NCI-H524 treated with DMSO at 0.1 percent for 48 hours (cell line): ENCODE data around the gene PPP5C.

ENCODE experiments used
- DNase-seq: peaks from one replicate; lab custom pipeline; 2025; lab: John Stamatoyannopoulos, UW

Gene PPP5C

DNA sequence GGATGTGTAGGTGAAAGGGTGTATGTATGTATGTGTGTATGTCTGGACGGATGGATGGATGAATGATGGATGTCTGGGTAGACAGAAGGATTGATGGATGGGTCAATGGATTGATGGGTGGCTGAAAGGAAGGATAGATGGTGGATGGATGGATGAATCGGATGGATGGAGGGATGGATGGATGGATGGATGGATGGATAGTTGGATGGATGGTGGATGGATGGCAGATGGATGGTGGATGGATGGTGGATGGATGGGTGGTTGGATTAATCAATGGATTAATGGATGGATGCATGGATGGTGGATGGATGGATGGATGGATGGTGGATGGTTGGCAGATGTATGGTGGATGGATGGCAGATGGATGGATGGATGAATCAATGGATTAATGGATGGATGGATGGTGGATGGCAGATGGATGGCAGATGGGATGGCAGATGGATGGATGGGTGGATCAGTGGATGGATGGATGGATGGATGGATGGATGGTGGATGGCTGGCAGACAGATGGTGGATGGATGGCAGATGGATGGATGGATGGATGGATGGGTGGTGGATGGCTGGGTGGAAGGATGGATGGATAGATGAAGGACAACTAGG is 16.5 kb upstream of the PPP5C start:
- no peak for DNase-seq

DNA sequence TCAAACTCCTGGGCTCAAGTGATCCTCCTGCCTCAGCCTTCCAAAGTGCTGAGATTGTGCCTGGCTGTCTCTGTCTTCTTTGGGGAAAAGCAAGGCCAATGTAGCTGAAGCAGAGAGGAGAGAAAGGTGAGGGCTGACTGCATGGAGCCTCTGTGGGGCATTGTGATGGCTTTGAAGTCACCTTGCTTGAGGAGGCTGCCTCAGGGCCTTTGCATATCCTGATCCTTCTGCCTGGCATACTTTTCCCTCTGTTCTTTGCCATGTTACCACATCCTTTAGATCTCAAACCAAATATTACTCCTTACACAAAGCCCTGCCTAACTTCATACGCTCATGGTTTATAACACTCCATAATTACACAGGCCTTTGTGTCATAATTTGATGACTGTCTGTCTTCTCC is 9.4 kb upstream of the PPP5C start:
- no peak for DNase-seq

DNA sequence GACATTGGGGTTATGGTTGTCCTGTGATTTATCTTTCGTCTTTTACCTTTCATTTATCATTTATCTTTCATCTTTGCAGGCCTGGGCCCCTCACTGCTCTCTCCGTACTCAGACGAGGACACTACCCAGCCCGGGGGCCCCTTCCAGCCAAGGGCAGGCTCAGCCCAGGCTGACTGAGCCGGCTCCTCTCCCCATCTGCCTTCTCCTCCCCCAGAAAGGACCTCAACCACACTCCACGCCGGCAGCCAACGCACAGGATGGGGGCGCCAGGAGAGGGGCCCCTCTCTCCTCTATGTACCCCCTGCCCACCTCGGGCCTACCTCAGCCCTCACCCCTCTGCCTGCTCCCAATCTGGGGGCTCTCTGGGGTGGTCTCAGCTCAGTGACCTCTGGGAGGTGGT is 7.4 kb upstream of the PPP5C start:
- no peak for DNase-seq

DNA sequence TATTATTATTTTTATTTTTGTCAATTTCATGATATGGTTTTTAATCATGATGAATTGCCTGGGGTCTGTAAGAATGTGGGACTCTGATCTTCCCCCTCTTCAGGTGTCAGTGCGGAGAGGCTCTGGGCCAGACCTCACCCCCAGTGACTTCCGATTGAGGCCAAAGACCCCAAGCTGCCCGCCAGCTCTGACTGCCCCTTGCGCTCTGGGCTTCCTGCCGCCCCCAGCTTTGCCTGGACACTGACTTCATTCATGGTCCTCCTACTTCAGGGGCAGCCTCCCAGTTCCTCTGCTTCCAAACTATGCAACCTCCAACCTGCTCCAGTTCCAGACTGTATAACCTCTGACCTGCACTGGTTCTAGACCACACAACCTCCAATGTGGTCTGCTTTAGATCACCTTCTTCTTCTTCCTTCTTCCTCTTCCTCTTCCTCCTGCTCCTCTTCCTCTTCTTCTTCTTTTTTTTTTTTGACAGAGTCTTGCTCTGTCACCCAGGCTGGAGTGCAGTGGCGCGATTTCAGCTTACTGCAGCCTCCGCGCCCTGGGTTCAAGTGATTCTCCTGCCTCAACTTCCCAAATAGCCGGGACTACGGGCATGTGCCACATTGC is 6.7 kb upstream of the PPP5C start:
- no peak for DNase-seq

DNA sequence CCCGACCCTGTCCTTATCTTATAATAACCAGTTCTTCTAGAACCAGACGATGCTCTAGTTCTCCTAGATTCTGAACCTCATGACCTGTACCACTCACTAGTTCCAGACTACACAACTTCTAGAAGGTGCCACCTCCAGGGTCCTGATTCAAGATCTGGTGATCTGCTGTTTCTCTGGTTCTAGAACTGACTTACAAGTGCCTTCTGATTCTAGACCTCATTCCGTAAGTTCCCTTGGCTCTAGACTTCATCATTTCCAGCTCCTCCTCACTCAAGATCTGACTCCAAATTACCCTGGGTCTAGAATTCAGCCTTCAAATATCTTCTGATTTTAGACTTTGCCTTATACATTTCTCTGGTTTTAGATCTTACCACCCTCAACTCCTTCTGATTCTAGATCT is 5.0 kb upstream of the PPP5C start:
- no peak for DNase-seq

- DNase-seq: no peak
Observed at GRCh38 chr19:46344363-46344762, 2.5 kb upstream of the PPP5C start.

DNA sequence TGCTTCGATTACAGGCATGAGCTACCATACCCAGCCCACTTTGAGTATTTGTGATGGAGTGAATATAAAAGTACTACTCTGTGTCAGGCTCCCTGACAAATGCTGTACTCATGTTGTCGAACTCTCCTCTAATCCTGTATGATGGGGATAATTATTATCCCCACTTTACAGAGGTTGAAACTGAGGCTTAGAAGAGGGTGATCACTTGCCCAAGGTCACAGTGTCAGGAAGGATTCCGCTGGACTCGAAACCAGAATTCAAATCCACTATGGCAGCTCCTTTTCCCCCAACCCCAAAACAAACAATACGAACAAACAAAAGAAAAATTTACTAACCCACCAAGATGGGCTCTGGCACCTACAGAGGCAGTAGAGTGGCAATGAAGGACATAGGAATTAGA is 1.7 kb upstream of the PPP5C start:
- DNase-seq: no peak

- no peak for DNase-seq
Observed at GRCh38 chr19:46347572-46347883, 641 bp downstream of the PPP5C start.

- no peak for DNase-seq
Observed at GRCh38 chr19:46347985-46348384, 1.1 kb downstream of the PPP5C start.

GRCh38 chr19:46349311-46349993 is 2.6 kb downstream of the PPP5C start:
- no peak for DNase-seq

GRCh38 chr19:46350029-46350757 is 3.3 kb downstream of the PPP5C start:
- no peak for DNase-seq

GRCh38 chr19:46350758-46351159 is 3.9 kb downstream of the PPP5C start:
- no peak for DNase-seq

DNA sequence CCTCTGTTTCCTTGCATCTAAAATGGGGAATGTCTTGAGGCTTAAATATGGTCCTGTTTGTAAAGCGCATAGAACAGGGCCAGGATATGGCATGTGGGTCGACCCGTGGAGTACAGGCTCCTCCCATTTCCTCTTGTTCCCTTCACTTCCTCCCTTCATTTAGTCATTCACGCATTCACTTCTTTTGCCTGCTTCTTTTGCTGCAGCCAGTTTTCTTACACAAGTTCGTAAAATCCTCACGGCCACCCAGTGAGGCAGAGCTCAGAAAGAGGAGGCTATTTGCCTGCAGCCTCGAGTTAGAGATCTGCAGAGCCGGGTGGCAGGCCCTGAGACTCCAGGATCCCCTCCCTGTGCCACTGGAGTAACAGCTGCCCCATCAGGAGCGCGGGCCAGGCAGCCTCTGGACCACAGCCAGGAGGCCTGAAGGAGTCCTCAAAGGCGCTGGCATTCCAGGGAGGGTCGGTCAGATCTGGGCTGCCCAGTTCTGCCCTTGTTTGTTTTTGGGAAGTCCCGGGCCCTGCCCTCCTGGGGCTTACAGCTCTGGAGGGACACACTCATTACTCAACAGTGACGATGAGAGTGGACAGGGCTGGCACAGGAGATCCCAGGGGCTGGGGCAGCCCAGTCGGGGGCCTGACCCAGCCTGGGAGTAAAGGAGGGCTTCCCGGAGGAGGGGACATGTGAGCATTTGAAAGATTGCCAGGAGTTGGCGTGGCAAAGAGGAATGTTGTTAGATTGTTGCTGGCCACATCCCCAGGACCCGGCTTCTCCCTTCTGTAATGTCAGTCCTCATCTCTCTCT is 4.6 kb downstream of the PPP5C start:
- DNase-seq: no peak

- no peak for DNase-seq
Observed at GRCh38 chr19:46353730-46354528, 7.0 kb downstream of the PPP5C start.

DNA sequence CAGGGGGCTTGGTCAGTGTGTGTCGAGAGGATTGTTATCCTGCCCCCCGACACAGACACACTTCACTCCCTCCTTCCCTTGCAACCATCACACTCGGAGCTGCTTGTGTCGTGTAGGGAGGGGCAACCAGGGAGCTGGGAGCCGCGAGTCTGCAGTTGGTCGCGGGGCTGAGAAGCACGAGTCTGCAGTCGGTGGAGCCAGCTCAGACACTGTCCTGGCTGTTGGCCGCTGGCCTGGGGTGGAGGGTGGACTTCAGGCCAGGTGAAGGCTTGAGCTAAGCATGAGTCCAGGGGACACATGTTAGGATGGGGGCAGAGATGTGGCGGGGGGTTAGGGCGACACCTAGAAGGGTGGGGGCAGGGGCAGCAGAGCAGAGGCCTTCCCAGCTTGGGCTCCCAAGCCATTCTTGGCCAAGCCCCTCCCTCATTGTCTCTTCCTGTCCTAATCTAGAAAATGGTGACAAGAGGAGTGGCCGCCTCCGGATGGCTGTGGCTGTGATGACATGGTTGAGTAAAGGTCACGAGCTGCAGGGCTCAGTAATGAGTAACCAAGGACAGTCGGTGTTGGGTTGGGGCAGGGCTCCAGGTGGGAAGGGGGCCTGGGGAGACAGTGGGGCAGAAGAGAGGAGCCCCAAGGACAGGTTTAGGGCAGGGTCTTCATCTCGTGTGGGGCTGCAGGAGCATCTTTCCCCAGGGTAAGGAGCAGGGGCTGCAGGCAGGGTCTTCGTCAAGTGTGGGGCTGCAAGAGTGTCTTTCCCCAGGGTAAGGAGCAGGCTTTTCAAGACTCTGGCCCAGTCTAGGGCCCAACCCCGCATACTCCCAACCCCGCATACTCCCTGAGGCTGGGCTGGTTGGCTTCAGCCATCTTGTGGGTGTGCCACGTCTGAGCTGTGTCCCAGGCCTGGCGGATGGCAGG is 8.6 kb downstream of the PPP5C start:
- DNase-seq: no peak

- DNase-seq: no peak
Observed at GRCh38 chr19:46356149-46357055, 9.5 kb downstream of the PPP5C start.

- no peak for DNase-seq
Observed at GRCh38 chr19:46357846-46358583, 11.1 kb downstream of the PPP5C start.

DNA sequence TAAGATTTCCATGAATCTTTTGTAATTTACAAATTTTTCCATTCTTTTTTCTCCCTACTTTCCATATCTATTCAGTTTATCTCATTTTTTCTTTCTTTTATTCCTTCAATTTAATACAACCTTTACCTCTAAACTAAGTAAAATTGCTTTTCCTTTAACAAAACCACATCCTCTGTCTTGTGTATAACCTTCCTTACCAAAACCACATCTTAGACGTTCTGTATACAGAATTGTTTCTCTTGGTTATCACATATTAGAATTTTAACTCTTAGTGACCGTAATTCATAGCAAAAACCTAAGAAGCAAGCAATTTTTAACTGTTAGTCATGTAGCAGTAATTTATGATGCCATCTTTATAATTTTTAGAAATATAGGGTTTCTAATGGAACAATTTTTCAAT is 15.0 kb downstream of the PPP5C start:
- DNase-seq: no peak

DNA sequence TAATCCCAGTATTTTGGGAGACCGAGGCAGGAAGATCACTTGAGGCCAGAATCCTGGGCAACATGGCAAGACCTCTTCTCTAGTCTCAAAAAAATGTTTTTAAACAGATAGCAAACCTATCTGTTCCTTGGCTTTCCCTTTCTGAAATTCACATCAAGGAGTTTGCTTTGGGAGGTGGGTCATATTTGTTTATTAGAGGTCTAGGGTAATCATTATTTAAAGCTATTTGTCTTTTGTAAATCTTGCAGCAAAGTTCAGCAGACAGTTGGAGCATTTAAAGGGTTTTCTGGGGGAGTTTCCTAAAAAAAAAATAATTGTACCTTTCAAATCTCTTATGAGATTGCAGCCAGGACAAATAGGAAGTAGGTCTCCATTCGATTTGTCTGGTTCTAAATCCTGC is 17.5 kb downstream of the PPP5C start:
- DNase-seq: no peak
